Keratinocyte (primary cell): Measurements from ENCODE around the gene PMEPA1.

Source experiments
- EZH2 ChIP-seq: IDR thresholded peaks from one replicate; pipeline ENCODE4 v1.6.1; 2012; ENCODE audit warnings: inconsistent platforms, mild to moderate bottlenecking, low read length, moderate library complexity
- TF ChIP-seq, protein P1 (sequence below), 3 experiments: IDR thresholded peaks in 1 of 3; conservative IDR thresholded peaks in 1 of 3; optimal IDR thresholded peaks in 1 of 3; 2 replicates in 2 of 3; 3 replicates in 1 of 3; pipeline versions ENCODE3 to v1.5.1; 2011; ENCODE audit warnings: low read length in 3 of 3, mild to moderate bottlenecking in 3 of 3, moderate library complexity in 2 of 3, control low read depth in 1 of 3, inconsistent platforms in 1 of 3; ENCODE audit not compliant: insufficient read depth in 2 of 3; ENCODE audit errors: extremely low read depth in 1 of 3

DNA sequence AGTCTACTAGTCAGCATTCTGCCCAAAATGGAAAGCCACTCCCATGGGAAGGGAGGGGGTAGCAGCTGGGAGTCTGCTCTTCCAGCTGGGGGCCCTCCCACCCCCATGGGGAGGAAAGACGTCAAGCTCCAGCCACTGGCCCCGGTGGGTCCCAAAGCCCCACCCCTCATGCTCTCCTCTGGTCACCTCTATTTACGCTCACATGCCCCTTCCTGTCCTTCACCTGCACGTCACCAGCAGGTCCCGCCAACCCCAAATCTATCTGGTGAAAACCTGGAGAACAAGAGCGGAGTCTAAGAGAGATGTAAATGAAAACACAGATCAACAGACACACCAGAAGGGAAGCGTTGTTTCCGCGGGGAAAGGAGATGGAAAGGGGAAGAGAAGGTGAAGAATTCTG is 59.5 kb downstream of the PMEPA1 start:
- TF ChIP-seq, protein P1, sequence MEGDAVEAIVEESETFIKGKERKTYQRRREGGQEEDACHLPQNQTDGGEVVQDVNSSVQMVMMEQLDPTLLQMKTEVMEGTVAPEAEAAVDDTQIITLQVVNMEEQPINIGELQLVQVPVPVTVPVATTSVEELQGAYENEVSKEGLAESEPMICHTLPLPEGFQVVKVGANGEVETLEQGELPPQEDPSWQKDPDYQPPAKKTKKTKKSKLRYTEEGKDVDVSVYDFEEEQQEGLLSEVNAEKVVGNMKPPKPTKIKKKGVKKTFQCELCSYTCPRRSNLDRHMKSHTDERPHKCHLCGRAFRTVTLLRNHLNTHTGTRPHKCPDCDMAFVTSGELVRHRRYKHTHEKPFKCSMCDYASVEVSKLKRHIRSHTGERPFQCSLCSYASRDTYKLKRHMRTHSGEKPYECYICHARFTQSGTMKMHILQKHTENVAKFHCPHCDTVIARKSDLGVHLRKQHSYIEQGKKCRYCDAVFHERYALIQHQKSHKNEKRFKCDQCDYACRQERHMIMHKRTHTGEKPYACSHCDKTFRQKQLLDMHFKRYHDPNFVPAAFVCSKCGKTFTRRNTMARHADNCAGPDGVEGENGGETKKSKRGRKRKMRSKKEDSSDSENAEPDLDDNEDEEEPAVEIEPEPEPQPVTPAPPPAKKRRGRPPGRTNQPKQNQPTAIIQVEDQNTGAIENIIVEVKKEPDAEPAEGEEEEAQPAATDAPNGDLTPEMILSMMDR (optimal IDR thresholded peaks at IDR 0.05 in 1 of 3, IDR thresholded peaks at IDR 0.05 in 1 of 3, conservative IDR thresholded peaks at IDR 0.05 in 1 of 3; ENCODE audit: extremely low read depth in 1 of 3, insufficient read depth in 2 of 3, low read length in 3 of 3), result no peak
- no peak for TF ChIP-seq EZH2
